GM23248 (cell line): ENCODE results near the gene OR1D2. TPM values are rescaled to one million over a fixed set of nuclear protein-coding genes. Genes with fewer than 3 reads are reported as not detected.
"Not testable (repeated sequence)": the region's sequence is repeated elsewhere in the genome, so short reads cannot be mapped to it uniquely, and the experiment has no call there.

ENCODE experiments used
- DNase-seq: peaks from one replicate; pipeline ENCODE4 v3.0.0-alpha.2; 2015
- H2AFZ ChIP-seq: fragments of 200-600 bp; sonication (generic); 2 replicates; pipeline ENCODE4 v1.6.1; 2016; ENCODE audit warnings: antibody characterized with exemption
- H3F3A ChIP-seq: fragments of 200-600 bp; sonication (generic); 2 replicates; pipeline ENCODE4 v1.6.1; 2016; ENCODE audit warnings: mild to moderate bottlenecking, antibody characterized with exemption, mixed run types; ENCODE audit not compliant: insufficient read depth
- H3K27ac ChIP-seq: fragments of 200-600 bp; sonication (generic); 2 replicates; pipeline ENCODE4 v1.5.1; 2016; ENCODE audit warnings: mild to moderate bottlenecking
- H3K27me3 ChIP-seq: fragments of 200-600 bp; sonication (generic); replicated peaks from 2 replicates; pipeline ENCODE4 v1.6.1; 2016; ENCODE audit warnings: mild to moderate bottlenecking; ENCODE audit not compliant: insufficient read depth
- H3K36me3 ChIP-seq: fragments of 200-600 bp; sonication (generic); 2 replicates; pipeline ENCODE4 v1.6.1; 2016; ENCODE audit warnings: low read depth, mild to moderate bottlenecking
- H3K4me1 ChIP-seq: fragments of 200-600 bp; sonication (generic); 2 replicates; pipeline ENCODE4 v1.6.1; 2016; ENCODE audit warnings: mild to moderate bottlenecking; ENCODE audit not compliant: insufficient read depth
- H3K4me2 ChIP-seq: fragments of 200-600 bp; sonication (generic); one replicate; pipeline ENCODE4 v1.6.1; 2016; ENCODE audit warnings: mild to moderate bottlenecking; ENCODE audit not compliant: unreplicated experiment
- H3K4me3 ChIP-seq: fragments of 200-600 bp; sonication (generic); 2 replicates; pipeline ENCODE4 v1.5.1; 2016; ENCODE audit warnings: mild to moderate bottlenecking
- H3K79me2 ChIP-seq: fragments of 200-600 bp; sonication (generic); 2 replicates; pipeline ENCODE4 v1.6.1; 2016; ENCODE audit warnings: mild to moderate bottlenecking; ENCODE audit not compliant: insufficient read depth
- H3K9ac ChIP-seq: fragments of 200-600 bp; sonication (generic); 2 replicates; pipeline ENCODE4 v1.6.1; 2016; ENCODE audit warnings: mild to moderate bottlenecking
- H3K9me2 ChIP-seq: fragments of 200-600 bp; sonication (generic); 2 replicates; pipeline ENCODE4 v1.6.1; 2016; ENCODE audit warnings: mixed run types, mild to moderate bottlenecking, moderate library complexity; ENCODE audit not compliant: insufficient read depth
- H3K9me3 ChIP-seq: fragments of 200-600 bp; sonication (generic); one replicate; pipeline ENCODE4 v1.6.1; 2017; ENCODE audit warnings: low read depth
- H4K20me1 ChIP-seq: fragments of 200-600 bp; sonication (generic); 2 replicates; pipeline ENCODE4 v1.6.0; 2016; ENCODE audit not compliant: insufficient read depth
- EZH2 ChIP-seq: fragments of 200-600 bp; sonication (generic); IDR thresholded peaks from 2 replicates; pipeline ENCODE4 v1.6.1; 2018; ENCODE audit warnings: antibody characterized with exemption, mild to moderate bottlenecking; ENCODE audit not compliant: insufficient read depth, poor library complexity, severe bottlenecking
- EZH2phosphoT487 ChIP-seq: fragments of 200-600 bp; sonication (generic); IDR thresholded peaks from 2 replicates; pipeline ENCODE4 v1.6.1; 2018; ENCODE audit warnings: antibody characterized with exemption, moderate library complexity, mild to moderate bottlenecking, low read depth; ENCODE audit not compliant: insufficient read depth
- WGBS, 2 experiments: methylation state at CpG; one replicate each; pipeline ENCODE4 v1.1.6; 2015 to 2017; ENCODE audit warnings: low lambda C conversion rate in 2 of 2, low coverage in 1 of 2; ENCODE audit errors: missing lambda C conversion rate in 2 of 2; 5-methylcytosine and 5-hydroxymethylcytosine counted together
- in situ Hi-C: fragments of 300-500 bp; cut with MboI; formaldehyde crosslinking; loops from 2 replicates; pipeline ENCODE4 v1.15.0; 2020
- polyA plus RNA-seq: library from polyadenylated mRNA; unstranded; fragments of >200 nt; fragmentation: Nextera tagmentation; extraction: Ambion mirVana; gene quantifications from 2 replicates; pipeline ENCODE4 v1.2.1, GENCODE V29; 2016
- total RNA-seq: library from RNA; depleted of rRNA; stranded (reverse); fragments of >200 nt; shearing (Covaris generic); gene quantifications from 2 replicates; pipeline ENCODE4 v1.2.3, GENCODE V29; 2014; rRNA removed

Gene OR1D2, protein sequence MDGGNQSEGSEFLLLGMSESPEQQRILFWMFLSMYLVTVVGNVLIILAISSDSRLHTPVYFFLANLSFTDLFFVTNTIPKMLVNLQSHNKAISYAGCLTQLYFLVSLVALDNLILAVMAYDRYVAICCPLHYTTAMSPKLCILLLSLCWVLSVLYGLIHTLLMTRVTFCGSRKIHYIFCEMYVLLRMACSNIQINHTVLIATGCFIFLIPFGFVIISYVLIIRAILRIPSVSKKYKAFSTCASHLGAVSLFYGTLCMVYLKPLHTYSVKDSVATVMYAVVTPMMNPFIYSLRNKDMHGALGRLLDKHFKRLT
- total RNA-seq (not detected in 2 replicates), polyA plus RNA-seq (not detected in 2 replicates)

DNA sequence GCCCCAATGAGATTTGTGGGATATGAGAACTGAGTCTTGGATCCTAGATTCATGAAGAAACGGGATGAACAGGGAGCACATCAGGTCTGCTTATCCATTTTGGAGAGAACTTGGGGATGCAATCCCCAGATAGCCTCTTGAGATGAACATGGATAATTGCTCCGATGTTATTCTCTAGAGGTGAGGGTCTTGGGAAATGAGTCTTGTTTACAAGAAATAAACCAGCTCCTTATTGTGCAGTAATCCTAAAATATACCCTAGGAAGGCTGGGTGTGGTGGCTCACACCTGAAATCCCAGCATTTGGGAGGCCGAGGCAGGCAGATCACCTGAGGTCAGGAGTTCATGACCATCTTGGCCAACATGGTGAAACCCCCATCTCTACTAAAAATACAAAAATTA, at the start of gene OR1D2:
Gene OR1D2, minus strand, starts transcription at position 101 of the 400 bp plus-strand sequence. CDS start 11,426 bp downstream, outside the sequence.
- no peak within 1 kb of the TSS for H3K27ac ChIP-seq
- no peaks in the 10 kb centered on the region for H3K4me1 ChIP-seq
- H3K79me2 ChIP-seq: no peaks in the 10 kb centered on the region
- H3K4me2 ChIP-seq: no peak within 1 kb of the TSS
- H2AFZ ChIP-seq: no peak within 1 kb of the TSS
- in situ Hi-C loops: no loop called here
- H3F3A ChIP-seq: no peaks in the 10 kb centered on the region
- H3K27me3 ChIP-seq: no peaks in the 10 kb centered on the region
- no peak for DNase-seq
- WGBS, 2 experiments: 12 to 20% methylated on average over 3 of the region's 3 CpGs
- no peak within 1 kb of the TSS for H3K9ac ChIP-seq
- no peaks in the 10 kb centered on the region for H3K36me3 ChIP-seq
- no peaks in the 10 kb centered on the region for H4K20me1 ChIP-seq
- H3K9me3 ChIP-seq: no peaks in the 10 kb centered on the region
- TF ChIP-seq EZH2 (no peak), EZH2phosphoT487 (no peak)
- no peak within 1 kb of the TSS for H3K4me3 ChIP-seq
- H3K9me2 ChIP-seq: no peaks in the 10 kb centered on the region

- H3K4me2 ChIP-seq, H3K4me1 ChIP-seq, in situ Hi-C loops, H3K4me3 ChIP-seq, H3K9ac ChIP-seq, H3K27ac ChIP-seq, H3K36me3 ChIP-seq, H4K20me1 ChIP-seq, H3K27me3 ChIP-seq, H3K79me2 ChIP-seq, DNase-seq, H3K9me3 ChIP-seq, H3F3A ChIP-seq, H2AFZ ChIP-seq, H3K9me2 ChIP-seq: not testable (repeated sequence)
- WGBS, 2 experiments: 27 to 29% methylated on average over 3 of the region's 3 CpGs
Measured at GRCh38 chr17:3137494-3137893, 33.3 kb upstream of the OR1D2 start.

- DNase-seq: no peak
Measured at GRCh38 chr17:3127451-3127850, 23.2 kb upstream of the OR1D2 start, which contains the start of gene OR1G1. TSS of gene OR1G1 (minus strand) at chr17:3127551. CDS start at chr17:3127551, 0 bp downstream.

DNA sequence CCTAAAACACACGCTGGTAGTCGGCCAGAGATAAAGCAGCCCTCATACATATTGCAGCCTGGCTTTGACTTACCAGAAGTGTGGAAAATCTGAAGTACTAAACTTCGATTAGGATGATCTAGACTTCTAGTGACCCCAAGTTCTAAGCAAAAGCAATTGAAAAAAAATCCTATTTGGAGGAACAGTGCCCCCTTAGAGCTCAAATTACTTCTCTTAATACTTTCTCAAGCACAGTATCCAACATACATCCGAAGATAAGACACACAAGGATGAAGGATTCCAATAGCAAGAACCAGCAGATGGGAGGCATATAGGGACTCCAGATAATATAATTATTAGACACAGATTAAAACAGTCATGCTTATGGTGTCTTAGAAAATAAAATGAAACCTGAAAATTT, 30.4 kb downstream of the OR1D2 start:
- H3K9ac ChIP-seq, H3K27me3 ChIP-seq, H3K79me2 ChIP-seq, H3K4me3 ChIP-seq, H3K4me1 ChIP-seq, in situ Hi-C loops, H3F3A ChIP-seq, H2AFZ ChIP-seq, H3K4me2 ChIP-seq, H4K20me1 ChIP-seq, H3K9me3 ChIP-seq, DNase-seq, H3K9me2 ChIP-seq, H3K27ac ChIP-seq, H3K36me3 ChIP-seq: not testable (repeated sequence)
- WGBS, 2 experiments: 20 to 31% methylated on average over 4 of the region's 4 CpGs

More at GRCh38 chr17:3127451-3127850, 23.2 kb upstream of the OR1D2 start, which contains the start of gene OR1G1:
- Histone ChIP-seq H3K9ac (no peak within 1 kb of the TSS), H3K27me3 (no peaks in the 10 kb centered on the region), H3K9me3 (no peaks in the 10 kb centered on the region), H3K4me1 (no peaks in the 10 kb centered on the region), H3K4me2 (no peak within 1 kb of the TSS), H3F3A (no peaks in the 10 kb centered on the region), H3K9me2 (no peaks in the 10 kb centered on the region), H4K20me1 (no peaks in the 10 kb centered on the region), H3K79me2 (no peaks in the 10 kb centered on the region), H2AFZ (no peak within 1 kb of the TSS), H3K4me3 (no peak within 1 kb of the TSS), H3K27ac (no peak within 1 kb of the TSS), H3K36me3 (no peaks in the 10 kb centered on the region)
- TF ChIP-seq EZH2: no peak
- no peak for TF ChIP-seq EZH2phosphoT487
- in situ Hi-C loops: no loop called here
- WGBS, 2 experiments: 14 to 22% methylated on average over 2 of the region's 2 CpGs

- in situ Hi-C loops, H3F3A ChIP-seq, H3K4me2 ChIP-seq, H3K27me3 ChIP-seq, H3K79me2 ChIP-seq, H3K9me2 ChIP-seq, H3K4me3 ChIP-seq, H3K27ac ChIP-seq, H3K9ac ChIP-seq, H2AFZ ChIP-seq, H3K36me3 ChIP-seq, H4K20me1 ChIP-seq, H3K4me1 ChIP-seq, DNase-seq, H3K9me3 ChIP-seq: not testable (repeated sequence)
- 0% methylated on average over 1 of the region's 1 CpG; no CpG with 5 or more reads in 1 of the 2 experiments for WGBS, 2 experiments
Measured at GRCh38 chr17:3065192-3065591, 39.0 kb downstream of the OR1D2 start.

DNA sequence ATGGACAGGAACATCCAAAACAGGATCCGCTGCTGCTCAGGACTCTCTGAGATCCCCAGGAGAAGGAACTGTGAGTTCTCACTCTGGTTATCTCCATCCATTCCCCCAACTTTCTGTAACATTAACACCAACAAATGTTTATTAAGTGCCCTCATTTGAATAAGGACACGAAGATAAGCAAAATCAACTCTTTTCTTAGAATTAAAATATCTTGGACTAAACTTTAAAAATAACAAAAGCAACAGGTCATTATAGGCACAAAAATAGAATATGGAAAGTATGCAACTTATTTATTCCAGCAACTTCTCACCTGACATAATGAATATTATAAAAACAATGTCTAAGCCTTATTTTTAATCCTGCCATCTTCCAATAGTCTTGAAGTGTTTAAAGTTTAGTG, 40.7 kb downstream of the OR1D2 start, which contains the start of gene OR1D5:
Gene OR1D5, minus strand, starts transcription at position 101 of the 400 bp plus-strand sequence. Its CDS starts 0 bp downstream, at position 101.
- H4K20me1 ChIP-seq, H3K4me3 ChIP-seq, H3K27me3 ChIP-seq, H3K79me2 ChIP-seq, H2AFZ ChIP-seq, H3K9me3 ChIP-seq, H3K36me3 ChIP-seq, H3K9me2 ChIP-seq, H3K27ac ChIP-seq, H3F3A ChIP-seq, H3K9ac ChIP-seq, in situ Hi-C loops, H3K4me1 ChIP-seq, DNase-seq, H3K4me2 ChIP-seq: not testable (repeated sequence)
- 18 to 29% methylated on average over 1 of the region's 2 CpGs for WGBS, 2 experiments

DNA sequence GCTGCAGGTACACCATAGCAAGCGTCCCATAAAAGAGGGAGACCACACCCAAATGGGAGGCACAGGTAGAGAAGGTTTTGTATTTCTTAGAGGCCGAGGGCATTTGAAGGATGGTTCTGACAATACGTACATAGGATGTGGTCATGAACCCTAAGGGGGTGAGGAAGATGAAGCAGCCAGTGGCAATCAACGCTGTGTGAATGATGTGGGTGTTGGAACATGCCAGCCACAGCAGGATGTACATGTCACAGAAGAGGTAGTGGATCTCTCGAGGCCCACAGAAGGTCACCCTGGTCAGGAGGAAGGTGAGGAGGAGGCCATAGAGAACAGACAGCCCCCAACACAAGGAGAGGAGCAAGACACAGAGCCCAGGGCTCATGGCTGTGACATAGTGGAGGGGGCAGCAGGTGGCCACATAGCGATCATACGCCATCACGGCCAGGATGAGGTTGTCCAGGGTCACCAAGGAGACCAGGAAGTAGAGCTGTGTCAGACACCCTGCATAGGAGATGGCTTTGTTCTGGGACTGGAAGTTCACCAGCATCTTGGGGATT, 41.3 kb downstream of the OR1D2 start:
- not testable (repeated sequence) for H3K27ac ChIP-seq
- WGBS, 2 experiments: 48 to 49% methylated on average over 7 to 8 of the region's 8 CpGs

More for the DNA sequence above, 41.3 kb downstream of the OR1D2 start:
- H3K9me2 ChIP-seq, H3K4me1 ChIP-seq, H3K4me2 ChIP-seq, in situ Hi-C loops, H3K4me3 ChIP-seq, H3K9me3 ChIP-seq, H4K20me1 ChIP-seq, H3K79me2 ChIP-seq, H3K36me3 ChIP-seq, H3K9ac ChIP-seq, H3K27me3 ChIP-seq, H2AFZ ChIP-seq, DNase-seq, H3F3A ChIP-seq: not testable (repeated sequence)
